GM23248 (cell line): ENCODE measurements around the gene FKRP.

Experiments used
- EZH2 ChIP-seq: fragments of 200-600 bp; sonication (generic); IDR thresholded peaks from 2 replicates; pipeline ENCODE4 v1.6.1; 2018; ENCODE audit warnings: antibody characterized with exemption, mild to moderate bottlenecking; ENCODE audit not compliant: insufficient read depth, poor library complexity, severe bottlenecking
- EZH2phosphoT487 ChIP-seq: fragments of 200-600 bp; sonication (generic); IDR thresholded peaks from 2 replicates; pipeline ENCODE4 v1.6.1; 2018; ENCODE audit warnings: antibody characterized with exemption, moderate library complexity, mild to moderate bottlenecking, low read depth; ENCODE audit not compliant: insufficient read depth

GRCh38 chr19:46730595-46730994 lies 15.3 kb upstream of the FKRP start:
- TF ChIP-seq EZH2 = no peak
- no peak for TF ChIP-seq EZH2phosphoT487
